HG03159 (cell line): ENCODE results near the gene C15orf61.
A peak's percentile ranks its signal among the peaks of the same experiment; 100 is the strongest.

Experiments
- ATAC-seq: cut with Tn5 transposase; IDR thresholded peaks from one replicate; pipeline ENCODE4 v1.9.1; 2021; ENCODE audit warnings: mild to moderate bottlenecking, moderate library complexity; ENCODE audit not compliant: unreplicated experiment

The C15orf61 gene

GRCh38 chr15:67512933-67513714 is 7.8 kb upstream of the C15orf61 start:
- no peak for ATAC-seq

- ATAC-seq: no peak
Observed at GRCh38 chr15:67515090-67515489, 5.8 kb upstream of the C15orf61 start.

GRCh38 chr15:67515557-67515956 is 5.4 kb upstream of the C15orf61 start:
- no peak for ATAC-seq

GRCh38 chr15:67520321-67521028 is 456 bp upstream of the C15orf61 start:
- no peak for ATAC-seq

- no peak for ATAC-seq
Observed at GRCh38 chr15:67521783-67522568, 1.0 kb downstream of the C15orf61 start.

GRCh38 chr15:67523330-67523729 is 2.4 kb downstream of the C15orf61 start:
- no peak for ATAC-seq

- ATAC-seq: no peak
Observed at GRCh38 chr15:67524235-67524634, 3.3 kb downstream of the C15orf61 start.

GRCh38 chr15:67528513-67528912 is 7.6 kb downstream of the C15orf61 start:
- ATAC-seq: no peak

GRCh38 chr15:67531379-67531914 is 10.5 kb downstream of the C15orf61 start:
- no peak for ATAC-seq

GRCh38 chr15:67533873-67534272 is 12.9 kb downstream of the C15orf61 start:
- ATAC-seq: no peak

GRCh38 chr15:67534360-67534759 is 13.4 kb downstream of the C15orf61 start:
- no peak for ATAC-seq

GRCh38 chr15:67537771-67538170 is 16.8 kb downstream of the C15orf61 start:
- ATAC-seq: no peak

GRCh38 chr15:67542420-67543347 is 21.8 kb downstream of the C15orf61 start, which contains the start of gene MAP2K5:
TSS of gene MAP2K5 (plus strand) at chr15:67542703. CDS start at chr15:67543336, 633 bp downstream.
- ATAC-seq: peak; percentile 43

- no peak for ATAC-seq
Observed at GRCh38 chr15:67543348-67543718, 22.4 kb downstream of the C15orf61 start.

GRCh38 chr15:67544475-67544874 is 23.5 kb downstream of the C15orf61 start:
- no peak for ATAC-seq

- ATAC-seq: no peak
Observed at GRCh38 chr15:67545864-67546263, 24.9 kb downstream of the C15orf61 start.

GRCh38 chr15:67547064-67547463 is 26.1 kb downstream of the C15orf61 start:
- ATAC-seq: no peak

- no peak for ATAC-seq
Observed at GRCh38 chr15:67547836-67548235, 26.9 kb downstream of the C15orf61 start.

- ATAC-seq: no peak
Observed at GRCh38 chr15:67548236-67548852, 27.4 kb downstream of the C15orf61 start.
